Measurements from ENCODE around the gene AXL.

DNA sequence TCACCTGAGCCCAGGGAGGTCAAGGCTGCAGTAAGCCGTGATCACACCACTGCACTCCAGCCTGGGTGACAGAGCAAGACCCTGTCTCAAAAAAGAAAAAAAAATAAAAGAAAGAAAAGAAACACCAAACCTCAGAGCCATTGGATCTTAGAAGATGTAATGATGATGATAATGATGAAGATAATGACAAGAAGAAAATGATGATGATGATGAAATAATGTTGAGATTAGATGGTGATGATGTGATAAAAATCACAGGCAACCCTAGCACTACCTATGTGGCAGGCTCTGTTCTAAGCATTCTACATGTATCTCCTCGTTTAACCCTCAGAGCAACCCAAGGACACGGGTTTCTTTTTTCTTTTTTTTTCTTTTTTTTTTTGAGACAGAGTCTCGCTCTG, 25.1 kb downstream of the AXL start:
- TF ChIP-seq, protein P1, sequence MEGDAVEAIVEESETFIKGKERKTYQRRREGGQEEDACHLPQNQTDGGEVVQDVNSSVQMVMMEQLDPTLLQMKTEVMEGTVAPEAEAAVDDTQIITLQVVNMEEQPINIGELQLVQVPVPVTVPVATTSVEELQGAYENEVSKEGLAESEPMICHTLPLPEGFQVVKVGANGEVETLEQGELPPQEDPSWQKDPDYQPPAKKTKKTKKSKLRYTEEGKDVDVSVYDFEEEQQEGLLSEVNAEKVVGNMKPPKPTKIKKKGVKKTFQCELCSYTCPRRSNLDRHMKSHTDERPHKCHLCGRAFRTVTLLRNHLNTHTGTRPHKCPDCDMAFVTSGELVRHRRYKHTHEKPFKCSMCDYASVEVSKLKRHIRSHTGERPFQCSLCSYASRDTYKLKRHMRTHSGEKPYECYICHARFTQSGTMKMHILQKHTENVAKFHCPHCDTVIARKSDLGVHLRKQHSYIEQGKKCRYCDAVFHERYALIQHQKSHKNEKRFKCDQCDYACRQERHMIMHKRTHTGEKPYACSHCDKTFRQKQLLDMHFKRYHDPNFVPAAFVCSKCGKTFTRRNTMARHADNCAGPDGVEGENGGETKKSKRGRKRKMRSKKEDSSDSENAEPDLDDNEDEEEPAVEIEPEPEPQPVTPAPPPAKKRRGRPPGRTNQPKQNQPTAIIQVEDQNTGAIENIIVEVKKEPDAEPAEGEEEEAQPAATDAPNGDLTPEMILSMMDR (IDR thresholded peaks at IDR 0.05; ENCODE audit: low read depth, low read length) = no peak
- TF ChIP-seq EZH2phosphoT487 (IDR thresholded peaks at IDR 0.05; ENCODE audit: low read depth) = no peak

Data from OCI-LY3 (cell line).